ENCODE results near the gene NFKBIZ.
"Not testable (repeated sequence)": the region's sequence is repeated elsewhere in the genome, so short reads cannot be mapped to it uniquely, and the experiment has no call there.

The NFKBIZ gene

DNA sequence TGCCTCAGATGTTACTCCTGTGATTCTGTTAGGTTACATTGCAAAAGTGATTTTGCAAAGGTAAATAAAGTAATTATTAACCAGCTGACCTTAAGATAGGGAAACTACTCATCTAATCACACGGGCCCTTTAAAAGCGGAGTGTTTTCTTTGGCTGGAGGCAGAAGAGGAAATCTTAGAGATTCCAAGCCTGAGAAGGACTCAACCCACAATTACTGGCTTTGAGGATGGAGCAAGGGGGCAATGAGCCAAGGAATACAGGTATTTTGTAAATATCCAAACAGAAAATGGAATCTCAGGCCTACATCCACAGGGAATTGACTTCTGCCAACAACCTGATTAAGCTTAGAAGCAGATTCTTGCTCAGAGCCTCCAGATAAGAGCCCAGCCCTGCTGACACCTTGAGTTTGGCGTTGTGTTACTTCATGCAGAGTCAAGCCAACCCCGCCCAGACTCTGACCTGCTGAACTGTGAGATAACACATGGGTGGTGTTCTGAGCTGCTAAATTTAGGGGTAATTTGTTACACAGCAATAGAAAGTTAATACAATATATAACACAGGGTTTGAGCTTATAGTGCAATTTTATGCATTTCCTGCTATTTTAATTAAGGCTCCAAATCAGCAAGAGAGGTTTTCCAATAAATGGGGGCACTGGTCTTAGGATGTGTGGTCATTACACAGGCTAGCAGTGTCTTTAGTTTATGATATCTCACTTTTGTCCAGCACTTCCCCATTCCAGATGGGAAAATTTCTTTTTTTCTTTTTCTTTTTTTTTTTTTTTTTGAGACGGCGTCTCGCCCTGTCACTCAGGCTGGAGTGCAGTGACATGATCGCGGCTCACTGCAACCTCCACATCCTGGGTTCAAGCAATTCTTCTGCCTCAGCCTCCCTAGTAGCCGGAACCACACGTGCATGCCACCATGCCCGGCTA, 19.5 kb downstream of the NFKBIZ start:
- H3K4me3 ChIP-seq (ENCODE audit: low read depth, low read length), result no peak overlapping the region

GRCh38 chr3:101870138-101870537, 20.8 kb downstream of the NFKBIZ start:
- H3K4me3 ChIP-seq (ENCODE audit: low read depth, low read length), result no peak overlapping the region

- no peak overlapping the region for H3K4me3 ChIP-seq (ENCODE audit: low read depth, low read length)
Measured at GRCh38 chr3:101873619-101874018, 24.3 kb downstream of the NFKBIZ start.

GRCh38 chr3:101876142-101876541, 26.8 kb downstream of the NFKBIZ start:
- H3K4me3 ChIP-seq (ENCODE audit: low read depth, low read length), result no peak overlapping the region

DNA sequence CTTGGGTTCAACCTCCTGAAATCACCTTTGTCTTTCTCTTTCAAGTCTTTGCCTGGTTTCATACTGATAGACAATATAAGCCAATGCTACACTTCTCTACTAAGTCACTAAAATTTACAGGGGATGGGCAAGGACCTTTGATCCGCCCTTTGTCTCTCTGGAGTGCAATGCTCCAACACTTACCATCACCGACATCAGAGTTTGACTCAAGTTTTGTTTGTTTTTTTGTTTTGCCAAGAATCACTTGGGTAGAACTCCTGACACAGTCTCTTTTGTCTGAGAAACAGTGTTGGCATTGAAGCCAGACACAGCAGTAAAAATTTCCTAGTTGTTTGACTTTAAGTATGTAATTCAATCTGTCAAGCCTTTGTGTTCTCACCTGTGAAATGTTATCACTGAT, 29.3 kb downstream of the NFKBIZ start:
- H3K4me3 ChIP-seq (ENCODE audit: low read depth, low read length), result no peak overlapping the region

DNA sequence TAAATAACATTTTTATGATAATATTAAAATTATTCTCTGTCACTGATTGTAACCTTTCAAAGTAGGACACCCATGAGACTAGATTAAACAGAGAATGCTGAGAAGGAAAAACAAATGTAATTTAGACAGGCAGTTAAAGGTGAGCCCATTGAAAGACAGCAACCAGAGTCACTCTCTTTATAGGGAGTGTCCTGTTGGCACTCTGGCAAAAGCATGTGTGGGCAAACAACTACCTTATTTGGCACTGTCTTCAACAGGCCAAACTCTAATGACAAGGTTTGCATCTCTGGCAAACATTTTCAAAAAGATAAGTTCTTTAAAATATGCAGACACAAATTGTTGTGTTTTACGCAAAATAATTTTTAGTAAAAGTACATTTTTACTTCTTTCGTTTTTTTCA, 29.8 kb downstream of the NFKBIZ start:
- H3K4me3 ChIP-seq (ENCODE audit: low read depth, low read length), result no peak overlapping the region

DNA sequence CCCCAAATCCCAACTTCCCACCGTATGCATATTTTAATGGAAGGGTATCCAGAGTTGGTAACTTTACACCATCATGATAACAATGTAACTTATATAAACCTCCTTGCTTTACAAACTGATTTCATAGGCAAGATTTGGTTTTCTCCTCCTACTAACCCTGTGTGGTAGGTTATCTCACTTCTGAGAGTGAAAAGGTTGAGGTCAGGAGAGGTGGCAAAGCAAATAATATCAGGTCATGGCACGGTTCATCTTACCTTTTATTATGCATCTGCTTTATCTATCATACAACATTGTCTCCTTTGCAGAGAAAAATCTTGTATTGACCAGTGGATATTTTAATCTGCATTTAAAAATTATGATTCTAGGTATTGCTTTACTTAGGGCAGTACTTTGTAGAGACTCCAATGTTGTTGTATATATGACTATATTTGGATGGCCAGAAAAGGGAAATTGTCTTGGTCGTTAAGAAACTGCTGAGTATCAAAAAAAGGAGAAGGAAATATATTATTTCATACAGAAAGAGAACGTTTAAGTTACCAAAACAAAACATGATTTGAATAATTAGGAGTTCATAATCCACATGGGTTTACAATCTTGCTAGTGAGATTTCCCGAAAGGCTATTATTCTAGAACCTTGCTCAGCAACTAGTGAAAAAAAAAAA, 30.4 kb downstream of the NFKBIZ start:
- no peak overlapping the region for H3K4me3 ChIP-seq (ENCODE audit: low read depth, low read length)

- H3K4me3 ChIP-seq (ENCODE audit: low read depth, low read length), result no peak overlapping the region
Measured at GRCh38 chr3:101884776-101885175, 35.5 kb downstream of the NFKBIZ start.

- H3K4me3 ChIP-seq (ENCODE audit: low read depth, low read length), result not testable (repeated sequence)
Measured at GRCh38 chr3:101885584-101885983, 36.3 kb downstream of the NFKBIZ start.

- no peak overlapping the region for H3K4me3 ChIP-seq (ENCODE audit: low read depth, low read length)
Measured at GRCh38 chr3:101886626-101887025, 37.3 kb downstream of the NFKBIZ start.

DNA sequence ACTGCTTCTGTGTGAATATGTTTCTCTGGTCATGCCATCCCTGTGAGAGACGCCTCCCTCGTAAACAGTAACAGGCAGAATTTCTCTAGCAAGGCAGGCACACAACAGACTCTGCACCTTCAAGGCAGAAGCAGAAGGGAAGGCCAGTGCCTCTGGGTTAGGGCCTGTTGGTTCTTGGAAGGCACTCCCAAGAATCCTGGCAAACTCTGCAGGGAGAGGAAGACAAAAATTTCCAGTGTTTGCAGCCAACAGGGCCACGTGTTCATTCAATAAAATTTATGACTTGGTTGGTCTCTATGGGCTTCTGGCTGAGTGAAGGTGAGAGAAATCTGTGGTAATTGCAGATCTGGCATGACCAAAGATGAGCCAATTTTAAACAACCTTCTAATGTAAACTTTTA, 39.3 kb downstream of the NFKBIZ start:
- no peak overlapping the region for H3K4me3 ChIP-seq (ENCODE audit: low read depth, low read length)

- no peak overlapping the region for H3K4me3 ChIP-seq (ENCODE audit: low read depth, low read length)
Measured at GRCh38 chr3:101890716-101891115, 41.4 kb downstream of the NFKBIZ start.

DNA sequence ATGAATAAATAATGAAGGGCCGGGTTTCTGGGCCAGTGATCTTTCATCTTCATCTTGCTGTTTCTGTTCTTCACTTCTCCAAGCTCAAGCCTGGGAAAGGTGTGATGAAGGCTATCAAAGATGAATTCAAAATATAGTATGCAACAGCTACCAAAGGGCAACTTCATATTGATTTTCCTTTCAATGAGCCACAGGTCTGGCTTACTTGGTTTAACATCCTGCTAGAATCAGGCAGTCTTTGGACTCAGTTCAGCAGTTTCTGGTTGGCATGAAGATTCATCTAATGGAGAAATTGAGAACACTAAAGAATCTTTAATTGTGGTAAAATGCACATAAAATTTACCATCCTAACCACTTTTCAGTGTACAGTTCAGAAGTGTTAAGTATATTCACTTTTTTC, 43.3 kb downstream of the NFKBIZ start:
- no peak overlapping the region for H3K4me3 ChIP-seq (ENCODE audit: low read depth, low read length)

- H3K4me3 ChIP-seq (ENCODE audit: low read depth, low read length), result no peak overlapping the region
Measured at GRCh38 chr3:101896083-101896757, 46.9 kb downstream of the NFKBIZ start.

DNA sequence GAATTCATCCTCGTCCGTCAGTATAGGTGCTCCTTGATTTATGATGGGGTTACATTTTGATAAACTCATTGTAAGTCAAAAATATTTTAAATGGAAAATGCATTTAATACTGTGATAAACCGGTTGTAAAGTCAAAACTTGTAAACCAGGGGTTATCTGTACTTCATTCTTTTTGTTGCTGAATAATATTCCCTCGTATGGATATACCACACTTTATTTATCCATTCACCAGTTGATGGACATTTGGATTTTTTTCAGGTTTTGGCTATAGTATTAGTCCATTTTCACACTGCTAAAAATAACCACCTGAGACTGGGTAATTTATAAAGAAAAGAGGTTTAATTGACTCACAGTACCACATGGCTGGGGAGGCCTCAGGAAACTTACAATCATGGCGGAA, 47.7 kb downstream of the NFKBIZ start:
- no peak overlapping the region for H3K4me3 ChIP-seq (ENCODE audit: low read depth, low read length)

- no peak overlapping the region for H3K4me3 ChIP-seq (ENCODE audit: low read depth, low read length)
Measured at GRCh38 chr3:101898039-101898438, 48.7 kb downstream of the NFKBIZ start.

GRCh38 chr3:101898752-101899169, 49.4 kb downstream of the NFKBIZ start:
- no peak overlapping the region for H3K4me3 ChIP-seq (ENCODE audit: low read depth, low read length)

GRCh38 chr3:101900316-101900715, 51.0 kb downstream of the NFKBIZ start:
- no peak overlapping the region for H3K4me3 ChIP-seq (ENCODE audit: low read depth, low read length)

DNA sequence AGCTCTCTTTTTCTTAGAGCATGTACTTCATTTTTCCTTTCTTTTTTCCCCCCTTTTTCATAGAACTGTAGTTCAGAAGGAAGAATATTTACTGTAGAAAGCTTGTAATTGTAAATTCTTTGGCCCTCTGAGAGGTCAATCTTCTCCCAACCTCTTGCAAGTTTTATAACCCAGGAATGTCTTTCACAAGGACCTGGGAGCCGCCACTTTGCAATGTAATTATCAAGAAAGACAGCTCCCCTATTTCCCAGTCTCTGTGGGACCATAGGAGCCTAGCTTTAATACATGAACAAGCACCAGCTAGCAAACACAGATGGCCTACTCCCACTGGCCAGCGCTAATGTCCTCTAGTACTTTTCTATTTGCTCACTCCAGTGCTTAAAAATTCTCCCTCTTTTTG, 51.4 kb downstream of the NFKBIZ start:
- H3K4me3 ChIP-seq (ENCODE audit: low read depth, low read length), result no peak overlapping the region

- no peak overlapping the region for H3K4me3 ChIP-seq (ENCODE audit: low read depth, low read length)
Measured at GRCh38 chr3:101902041-101902440, 52.7 kb downstream of the NFKBIZ start.

DNA sequence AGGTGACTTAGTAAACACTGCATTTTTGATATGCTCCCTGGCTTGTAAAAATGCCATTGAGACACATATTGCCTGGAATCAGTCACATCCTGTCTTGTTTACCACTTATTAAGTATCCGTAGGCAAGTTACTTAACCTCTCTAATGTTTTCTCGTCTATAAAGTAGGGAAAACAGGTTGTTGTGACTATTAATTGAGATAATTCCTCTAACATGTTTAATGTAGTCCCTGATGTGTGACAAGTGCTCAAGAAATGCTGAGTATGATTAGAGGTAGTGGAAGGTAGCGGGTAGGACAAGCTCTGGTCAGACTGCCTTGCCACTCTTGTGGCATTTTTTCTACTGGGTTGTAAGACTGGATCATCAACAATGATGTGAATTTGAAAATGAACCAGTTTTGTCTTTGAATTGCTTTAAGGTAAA, 54.1 kb downstream of the NFKBIZ start:
- H3K4me3 ChIP-seq (ENCODE audit: low read depth, low read length), result no peak overlapping the region

DNA sequence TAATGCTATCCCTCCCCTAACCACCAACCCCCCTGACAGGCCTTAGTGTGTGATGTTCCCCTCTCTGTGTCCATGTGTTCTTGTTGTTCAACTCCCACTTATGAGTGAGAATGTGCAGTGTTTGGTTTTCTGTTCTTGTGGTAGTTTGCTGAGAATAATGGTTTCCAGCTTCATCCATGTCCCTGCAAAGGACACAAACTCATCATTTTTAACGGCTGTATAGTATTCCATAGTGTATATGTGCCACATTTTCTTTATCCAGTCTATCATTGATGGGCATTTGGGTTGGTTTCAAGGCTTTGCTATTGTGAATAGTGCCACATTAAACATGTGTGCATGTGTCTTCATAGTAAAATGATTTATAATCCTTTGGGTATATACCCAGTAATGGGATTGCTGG, 56.3 kb downstream of the NFKBIZ start:
- H3K4me3 ChIP-seq (ENCODE audit: low read depth, low read length), result not testable (repeated sequence)

Data from iPS-11a (cell line).